Breast epithelium (tissue), 3 donors: ENCODE data around the gene LRRFIP1.

Source experiments
- CTCF ChIP-seq, 3 donors: fragments of 450-650 bp; IDR thresholded peaks; one replicate each; pipeline ENCODE4 v1.5.1; 2016 to 2017; ENCODE audit warnings: antibody characterized with exemption in 3 of 3, mild to moderate bottlenecking in 3 of 3, moderate library complexity in 3 of 3
- POLR2AphosphoS5 ChIP-seq, 3 donors: sonication (generic); formaldehyde crosslinking; IDR thresholded peaks; one replicate each; pipeline ENCODE4 v1.6.1; 2017; ENCODE audit warnings: antibody characterized with exemption in 3 of 3

GRCh38 chr2:237815637-237816036 lies 188.2 kb downstream of the LRRFIP1 start:
- no peak for TF ChIP-seq CTCF (IDR thresholded peaks at IDR 0.05)
- TF ChIP-seq POLR2AphosphoS5 (IDR thresholded peaks at IDR 0.05): no peak
